Measurements from ENCODE around the gene AK4. TPM values are rescaled to one million over a fixed set of nuclear protein-coding genes. Genes with fewer than 3 reads are reported as not detected.

AK4 gene
- total RNA-seq, 1 experiment from 2014 or later: 17.6 TPM

DNA sequence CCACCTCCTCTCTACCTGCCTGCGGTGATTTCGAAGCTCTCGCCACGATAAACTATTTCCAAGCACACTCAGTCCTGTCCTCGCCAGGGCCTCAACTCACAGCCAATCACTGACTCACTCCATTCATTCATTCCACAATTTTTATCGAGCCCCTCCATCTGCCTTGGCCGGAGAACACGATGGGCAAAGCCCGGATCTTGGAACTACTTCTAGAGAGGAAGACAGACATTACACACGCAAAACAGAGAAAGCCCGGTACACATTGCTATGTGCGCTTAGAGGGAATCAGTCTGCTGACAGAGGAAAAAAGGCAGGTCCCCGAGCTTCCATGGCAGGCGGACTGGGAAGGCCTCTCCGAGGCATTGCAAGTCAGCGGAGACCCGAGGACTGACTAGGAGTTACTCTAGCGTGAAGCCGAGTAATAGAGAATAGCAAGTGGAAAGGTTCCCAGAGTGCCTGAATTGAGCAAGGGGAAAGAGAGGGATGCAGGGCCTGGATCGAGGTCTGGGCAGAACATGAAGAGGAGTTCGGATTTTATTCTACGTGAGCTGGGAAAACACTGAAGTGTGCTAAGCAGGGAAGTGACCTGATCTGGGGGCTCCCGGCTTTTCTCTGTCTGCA, 107.1 kb downstream of the AK4 start:
- no peak for TF ChIP-seq CTCF (conservative IDR thresholded peaks at IDR 0.05)
- TF ChIP-seq EZH2 (IDR thresholded peaks at IDR 0.05; ENCODE audit: low read depth): no peak
- intact Hi-C loops (cut with micrococcal nuclease; ENCODE audit: unreplicated experiment): loop anchor here (2.0 kb wide), 1 partner anchor 54 kb away; the partner anchor contains the start of gene DNAJC6
- TSS peak; percentile 40 for BruUV-seq (replicated peaks)
- Histone ChIP-seq H3F3A (ENCODE audit: insufficient read depth, low read depth) (peaks cover 6% of the 10 kb centered on the region; the same call in 1 of the 2 replicates), H3K36me3 (ENCODE audit: low read depth) (no peaks in the 10 kb centered on the region), H3K4me2 (peak overlapping the region; percentile 91), H3K27ac (0 out of 2 replicates have a peak overlapping the region, but pooled peaks have one; percentile 10), H3K4me1 (replicated peaks; ENCODE audit: insufficient read depth) (peaks cover 13% of the 10 kb centered on the region; the same call in 1 of the 2 replicates), H3K9me2 (ENCODE audit: insufficient read depth) (no peaks in the 10 kb centered on the region; the same call in 1 of the 2 replicates), H4K20me1 (ENCODE audit: insufficient read depth) (no peaks in the 10 kb centered on the region), H3K79me2 (ENCODE audit: low read depth) (no peaks in the 10 kb centered on the region), H3K9me3 (ENCODE audit: insufficient read depth, low read depth) (no peaks in the 10 kb centered on the region), H3K4me3 (peak overlapping the region; percentile 70), H3K27me3 (ENCODE audit: insufficient read depth, low read depth) (no peaks in the 10 kb centered on the region), H2AFZ (peak overlapping the region; percentile 89)
- ChIA-PET POLR2A (ENCODE audit: unreplicated experiment) (interaction anchor here (0.6 kb wide), 1 partner anchor 769 kb away, joined by 3 read pairs; no protein-coding TSS in a partner anchor), CTCF (no interaction called here)
- DNase-seq: peak in 1 of 2 experiments; percentile 28

DNA sequence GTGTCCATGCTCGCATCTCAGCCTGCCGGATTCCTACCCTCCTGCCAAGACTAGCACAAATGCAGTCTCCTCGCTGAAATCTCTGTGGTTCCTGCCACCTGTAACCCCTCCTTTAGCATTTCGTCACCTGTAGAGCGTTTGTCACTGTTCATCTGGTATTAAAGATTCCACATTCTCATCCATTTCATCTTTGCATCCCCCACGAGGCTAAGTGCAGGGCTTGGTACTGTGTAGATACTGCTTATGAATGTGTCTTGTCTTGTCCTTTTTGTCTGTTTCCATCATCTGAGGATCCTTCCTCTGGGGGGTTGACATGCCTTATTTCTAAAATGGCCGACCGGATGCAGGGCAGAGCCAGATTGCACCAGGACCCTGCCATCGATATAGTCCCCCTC, 107.7 kb downstream of the AK4 start:
- H3K9me2 ChIP-seq (ENCODE audit: insufficient read depth): no peaks in the 10 kb centered on the region; the same call in 1 of the 2 replicates
- BruUV-seq (replicated peaks): no TSS peak
- peaks cover 18% of the 10 kb centered on the region; the same call in 1 of the 2 replicates for H3K4me1 ChIP-seq (replicated peaks; ENCODE audit: insufficient read depth)
- H3K36me3 ChIP-seq (ENCODE audit: low read depth): no peaks in the 10 kb centered on the region
- POLR2A ChIA-PET (ENCODE audit: unreplicated experiment): no interaction called here
- TF ChIP-seq CTCF (conservative IDR thresholded peaks at IDR 0.05) (no peak), EZH2 (IDR thresholded peaks at IDR 0.05; ENCODE audit: low read depth) (no peak)
- CTCF ChIA-PET: no interaction called here
- H3K9me3 ChIP-seq (ENCODE audit: insufficient read depth, low read depth): no peaks in the 10 kb centered on the region
- no peaks in the 10 kb centered on the region for H4K20me1 ChIP-seq (ENCODE audit: insufficient read depth)
- H3F3A ChIP-seq (ENCODE audit: insufficient read depth, low read depth): peaks cover 6% of the 10 kb centered on the region; the same call in 1 of the 2 replicates
- DNase-seq: no peak
- H3K4me3 ChIP-seq: peak overlapping the region; percentile 70; the same call in 1 of the 2 replicates
- H3K4me2 ChIP-seq: peak overlapping the region; percentile 91
- H3K27me3 ChIP-seq (ENCODE audit: insufficient read depth, low read depth): no peaks in the 10 kb centered on the region
- intact Hi-C loops (cut with micrococcal nuclease; ENCODE audit: unreplicated experiment): loop anchor here (2.0 kb wide), 1 partner anchor 53 kb away; the partner anchor contains the start of gene DNAJC6
- H3K27ac ChIP-seq: no peak overlapping the region
- peak overlapping the region; percentile 89; the same call in 1 of the 2 replicates for H2AFZ ChIP-seq
- no peaks in the 10 kb centered on the region for H3K79me2 ChIP-seq (ENCODE audit: low read depth)

GRCh38 chr1:65256860-65257708, 109.1 kb downstream of the AK4 start:
- Histone ChIP-seq H3K4me2 (no peak overlapping the region), H3K79me2 (ENCODE audit: low read depth) (no peaks in the 10 kb centered on the region), H3K4me3 (no peak overlapping the region), H3K36me3 (ENCODE audit: low read depth) (no peaks in the 10 kb centered on the region), H2AFZ (no peak overlapping the region), H3K27ac (no peak overlapping the region), H3F3A (ENCODE audit: insufficient read depth, low read depth) (peaks cover 8% of the 10 kb centered on the region; the same call in 1 of the 2 replicates), H3K9me3 (ENCODE audit: insufficient read depth, low read depth) (no peaks in the 10 kb centered on the region), H3K27me3 (ENCODE audit: insufficient read depth, low read depth) (no peaks in the 10 kb centered on the region), H3K9me2 (ENCODE audit: insufficient read depth) (no peaks in the 10 kb centered on the region; the same call in 1 of the 2 replicates), H3K4me1 (replicated peaks; ENCODE audit: insufficient read depth) (peaks cover 23% of the 10 kb centered on the region), H4K20me1 (ENCODE audit: insufficient read depth) (no peaks in the 10 kb centered on the region)
- intact Hi-C loops (cut with micrococcal nuclease; ENCODE audit: unreplicated experiment): no loop called here
- CTCF ChIA-PET: no interaction called here
- no TSS peak for BruUV-seq (replicated peaks)
- no peak for DNase-seq
- POLR2A ChIA-PET (ENCODE audit: unreplicated experiment): no interaction called here
- TF ChIP-seq EZH2 (IDR thresholded peaks at IDR 0.05; ENCODE audit: low read depth) (no peak), CTCF (conservative IDR thresholded peaks at IDR 0.05) (no peak)

Data from PC-9 (cell line).